Measurements from ENCODE around the gene FAM9C.

DNA sequence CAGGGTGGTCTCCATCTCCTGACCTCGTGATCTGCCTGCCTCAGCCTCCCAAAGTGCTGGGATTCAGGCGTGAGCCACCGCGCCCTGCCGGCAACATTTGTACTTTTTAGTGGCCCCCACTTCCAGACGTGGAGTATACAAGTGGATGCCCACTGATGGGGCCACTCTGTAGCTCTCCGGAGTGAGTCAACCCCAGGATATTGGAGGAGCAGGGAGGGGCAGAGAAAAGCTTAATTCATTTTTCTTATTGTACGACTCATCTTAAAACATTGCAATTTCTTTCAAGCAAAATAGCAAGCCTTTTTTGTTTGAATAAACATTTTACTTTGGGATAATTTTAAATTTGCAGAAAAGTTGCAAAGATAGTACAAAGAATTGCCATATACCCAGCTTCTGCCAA is 34.6 kb downstream of the FAM9C start:
- TF ChIP-seq, protein P1, sequence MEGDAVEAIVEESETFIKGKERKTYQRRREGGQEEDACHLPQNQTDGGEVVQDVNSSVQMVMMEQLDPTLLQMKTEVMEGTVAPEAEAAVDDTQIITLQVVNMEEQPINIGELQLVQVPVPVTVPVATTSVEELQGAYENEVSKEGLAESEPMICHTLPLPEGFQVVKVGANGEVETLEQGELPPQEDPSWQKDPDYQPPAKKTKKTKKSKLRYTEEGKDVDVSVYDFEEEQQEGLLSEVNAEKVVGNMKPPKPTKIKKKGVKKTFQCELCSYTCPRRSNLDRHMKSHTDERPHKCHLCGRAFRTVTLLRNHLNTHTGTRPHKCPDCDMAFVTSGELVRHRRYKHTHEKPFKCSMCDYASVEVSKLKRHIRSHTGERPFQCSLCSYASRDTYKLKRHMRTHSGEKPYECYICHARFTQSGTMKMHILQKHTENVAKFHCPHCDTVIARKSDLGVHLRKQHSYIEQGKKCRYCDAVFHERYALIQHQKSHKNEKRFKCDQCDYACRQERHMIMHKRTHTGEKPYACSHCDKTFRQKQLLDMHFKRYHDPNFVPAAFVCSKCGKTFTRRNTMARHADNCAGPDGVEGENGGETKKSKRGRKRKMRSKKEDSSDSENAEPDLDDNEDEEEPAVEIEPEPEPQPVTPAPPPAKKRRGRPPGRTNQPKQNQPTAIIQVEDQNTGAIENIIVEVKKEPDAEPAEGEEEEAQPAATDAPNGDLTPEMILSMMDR (IDR thresholded peaks at IDR 0.05) = no peak
- TF ChIP-seq POLR2A (IDR thresholded peaks at IDR 0.05) = no peak

Data from heart left ventricle (tissue), 13 donors.